ENCODE data around the gene PAFAH2. TPM values are rescaled to one million over a fixed set of nuclear protein-coding genes. Genes with fewer than 3 reads are reported as not detected.

PAFAH2 gene
- total RNA-seq, 1 experiment from 2014 or later, result 12.4 TPM

DNA sequence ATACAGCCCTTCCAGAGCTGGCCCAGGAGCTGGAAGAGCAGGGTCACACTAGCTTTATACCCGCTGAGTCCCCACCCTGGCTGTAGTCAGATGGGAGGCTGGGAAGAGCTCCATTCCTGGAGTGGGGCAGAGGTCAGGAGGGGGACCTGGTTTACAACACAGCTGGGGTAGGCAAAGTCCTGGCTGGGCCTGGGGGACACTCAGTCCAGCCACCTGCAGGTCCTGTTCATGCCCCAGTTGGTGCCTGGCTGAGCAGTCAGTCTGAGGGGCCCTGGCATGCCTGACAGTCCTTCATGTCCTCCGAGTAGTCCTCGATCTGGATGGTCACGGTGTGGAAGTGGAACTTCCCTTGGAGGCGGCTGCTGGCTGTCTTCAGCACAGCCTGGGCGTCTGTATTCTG, 41.0 kb upstream of the PAFAH2 start:
- H2BK12ac ChIP-seq (ENCODE audit: insufficient read length, low read depth, low read length), result no peak overlapping the region
- H3K4me3 Mint-ChIP-seq, result no peak overlapping the region
- H3K27ac ChIP-seq (ENCODE audit: insufficient read length, low read depth, low read length), result no peak overlapping the region
- H2BK120ac ChIP-seq (ENCODE audit: low read depth, low read length, poor library complexity, severe bottlenecking), result no peak overlapping the region
- H3K4me1 Mint-ChIP-seq, result peaks cover 9% of the 10 kb centered on the region in 2 experiments
- no peaks in the 10 kb centered on the region for H3K9me3 ChIP-seq (ENCODE audit: control insufficient read depth, low read depth, low read length)
- H4K20me1 ChIP-seq (ENCODE audit: control insufficient read depth, insufficient read depth, insufficient read length), result peaks cover 4% of the 10 kb centered on the region
- peaks cover 12% of the 10 kb centered on the region for H3K23me2 ChIP-seq (ENCODE audit: insufficient read length, low read depth, low read length, poor library complexity, severe bottlenecking)
- no peak overlapping the region for H3K23ac ChIP-seq (ENCODE audit: insufficient read length, low read depth, low read length)
- H2AFZ ChIP-seq (ENCODE audit: low read length), result no peak overlapping the region
- no peaks in the 10 kb centered on the region for H3K9me3 Mint-ChIP-seq
- H3K18ac ChIP-seq (ENCODE audit: insufficient read length, low read depth, low read length), result no peak overlapping the region
- peaks cover 86% of the 10 kb centered on the region for H3K27me3 Mint-ChIP-seq (ENCODE audit: low read depth)
- H3K27ac Mint-ChIP-seq, result no peak overlapping the region
- no peak overlapping the region for H3K56ac ChIP-seq (ENCODE audit: insufficient read length, low read depth, low read length)
- H3K79me2 ChIP-seq (ENCODE audit: insufficient read depth, low read length), result no peaks in the 10 kb centered on the region
- no peak overlapping the region for H2AK5ac ChIP-seq (ENCODE audit: insufficient read length, low read length)
- no peak overlapping the region for H4K8ac ChIP-seq (replicated peaks; ENCODE audit: insufficient read length, low read depth, low read length)
- H3K4me2 ChIP-seq (ENCODE audit: insufficient read depth, insufficient read length, low read length), result no peak overlapping the region
- no peak for DNase-seq
- H2BK5ac ChIP-seq (ENCODE audit: insufficient read length, low read length), result no peak overlapping the region
- H3K4me1 ChIP-seq (ENCODE audit: insufficient read depth, low read length), result no peaks in the 10 kb centered on the region; the same call in 1 of the 2 replicates
- H3K36me3 Mint-ChIP-seq (ENCODE audit: insufficient read depth in 1 of 3, low read depth in 3 of 3), result no peaks in the 10 kb centered on the region
- H2BK15ac ChIP-seq (ENCODE audit: low read depth, low read length), result no peak overlapping the region
- H2BK20ac ChIP-seq (ENCODE audit: low read depth, low read length, poor library complexity, severe bottlenecking), result no peak overlapping the region
- H4K91ac ChIP-seq (ENCODE audit: insufficient read length, low read depth, low read length), result no peak overlapping the region
- TF ChIP-seq, protein P1, sequence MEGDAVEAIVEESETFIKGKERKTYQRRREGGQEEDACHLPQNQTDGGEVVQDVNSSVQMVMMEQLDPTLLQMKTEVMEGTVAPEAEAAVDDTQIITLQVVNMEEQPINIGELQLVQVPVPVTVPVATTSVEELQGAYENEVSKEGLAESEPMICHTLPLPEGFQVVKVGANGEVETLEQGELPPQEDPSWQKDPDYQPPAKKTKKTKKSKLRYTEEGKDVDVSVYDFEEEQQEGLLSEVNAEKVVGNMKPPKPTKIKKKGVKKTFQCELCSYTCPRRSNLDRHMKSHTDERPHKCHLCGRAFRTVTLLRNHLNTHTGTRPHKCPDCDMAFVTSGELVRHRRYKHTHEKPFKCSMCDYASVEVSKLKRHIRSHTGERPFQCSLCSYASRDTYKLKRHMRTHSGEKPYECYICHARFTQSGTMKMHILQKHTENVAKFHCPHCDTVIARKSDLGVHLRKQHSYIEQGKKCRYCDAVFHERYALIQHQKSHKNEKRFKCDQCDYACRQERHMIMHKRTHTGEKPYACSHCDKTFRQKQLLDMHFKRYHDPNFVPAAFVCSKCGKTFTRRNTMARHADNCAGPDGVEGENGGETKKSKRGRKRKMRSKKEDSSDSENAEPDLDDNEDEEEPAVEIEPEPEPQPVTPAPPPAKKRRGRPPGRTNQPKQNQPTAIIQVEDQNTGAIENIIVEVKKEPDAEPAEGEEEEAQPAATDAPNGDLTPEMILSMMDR (conservative IDR thresholded peaks at IDR 0.05), result no peak
- peaks cover 6% of the 10 kb centered on the region; the same call in 1 of the 2 replicates for H3K27me3 ChIP-seq (ENCODE audit: insufficient read depth, low read length)
- no peak overlapping the region for H3K4ac ChIP-seq (ENCODE audit: low read depth, low read length)
- H4K5ac ChIP-seq (ENCODE audit: insufficient read length, low read depth, low read length), result no peak overlapping the region
- no peak overlapping the region for H3K14ac ChIP-seq (ENCODE audit: insufficient read depth, low read length)
- no peaks in the 10 kb centered on the region for H3K79me1 ChIP-seq (ENCODE audit: insufficient read depth, low read depth, low read length, poor library complexity, severe bottlenecking)
- H3T11ph ChIP-seq (ENCODE audit: low read length), result no peak overlapping the region
- H3K9ac ChIP-seq (ENCODE audit: extremely low read depth, insufficient read length, low read length), result no peak overlapping the region
- WGBS (ENCODE audit: extremely low coverage, insufficient read length, low lambda C conversion rate), result no CpG with 5 or more reads among the region's 6 CpGs

Data from H9 (cell line).